Natural killer cell treated with Interleukin-12 subunit alpha and Interleukin-12 subunit beta and Interleukin-15 and Interleukin-18, amount 100 ng/mL, for 72 hours (primary cell): Measurements from ENCODE around the gene MRPS2. TPM values are rescaled to one million over a fixed set of nuclear protein-coding genes. Genes with fewer than 3 reads are reported as not detected.
"Not testable (repeated sequence)": the region's sequence is repeated elsewhere in the genome, so short reads cannot be mapped to it uniquely, and the experiment has no call there.

Experiments used
- ATAC-seq, 2 donors: fragments of 150-1000 bp; cut with Tn5 transposase in 1 of 2; sonication (Bioruptor Pico), chemical (Tn5 transposase) in 1 of 2; 2 replicates each; pipeline ENCODE4 v1.10.0; 2021
- DNase-seq: peaks from one replicate; pipeline ENCODE4 v3.0.0; 2022; ENCODE audit warnings: low spot score
- H3K27ac Mint-ChIP-seq, 2 donors: 1 replicate in 1 of 2; 2 replicates in 1 of 2; pipeline ENCODE4 v1.8.0; 2022; ENCODE audit warnings: mixed read lengths in 2 of 2, mild to moderate bottlenecking in 1 of 2, moderate library complexity in 1 of 2
- H3K27me3 Mint-ChIP-seq, 2 donors: 1 replicate in 1 of 2; 2 replicates in 1 of 2; pipeline ENCODE4 v1.8.0; 2022; ENCODE audit warnings: mixed read lengths in 2 of 2
- H3K36me3 Mint-ChIP-seq: one replicate; pipeline ENCODE4 v1.8.0; 2022; ENCODE audit warnings: mixed read lengths
- H3K4me1 Mint-ChIP-seq, 2 donors: 1 replicate in 1 of 2; 2 replicates in 1 of 2; pipeline ENCODE4 v1.8.0; 2022; ENCODE audit warnings: low read depth in 2 of 2, mixed read lengths in 2 of 2, mild to moderate bottlenecking in 1 of 2
- H3K4me3 Mint-ChIP-seq: one replicate; pipeline ENCODE4 v1.8.0; 2022; ENCODE audit warnings: mixed read lengths
- H3K9me3 Mint-ChIP-seq: 2 replicates; pipeline ENCODE4 v1.8.0; 2022; ENCODE audit warnings: mixed read lengths
- total RNA-seq, 2 donors: library from RNA; stranded (reverse); gene quantifications; one replicate each; pipeline ENCODE4 v1.2.3, GENCODE V29; 2022

Gene MRPS2
- 10 to 100 TPM; 38.2 to 78.3 TPM for total RNA-seq

DNA sequence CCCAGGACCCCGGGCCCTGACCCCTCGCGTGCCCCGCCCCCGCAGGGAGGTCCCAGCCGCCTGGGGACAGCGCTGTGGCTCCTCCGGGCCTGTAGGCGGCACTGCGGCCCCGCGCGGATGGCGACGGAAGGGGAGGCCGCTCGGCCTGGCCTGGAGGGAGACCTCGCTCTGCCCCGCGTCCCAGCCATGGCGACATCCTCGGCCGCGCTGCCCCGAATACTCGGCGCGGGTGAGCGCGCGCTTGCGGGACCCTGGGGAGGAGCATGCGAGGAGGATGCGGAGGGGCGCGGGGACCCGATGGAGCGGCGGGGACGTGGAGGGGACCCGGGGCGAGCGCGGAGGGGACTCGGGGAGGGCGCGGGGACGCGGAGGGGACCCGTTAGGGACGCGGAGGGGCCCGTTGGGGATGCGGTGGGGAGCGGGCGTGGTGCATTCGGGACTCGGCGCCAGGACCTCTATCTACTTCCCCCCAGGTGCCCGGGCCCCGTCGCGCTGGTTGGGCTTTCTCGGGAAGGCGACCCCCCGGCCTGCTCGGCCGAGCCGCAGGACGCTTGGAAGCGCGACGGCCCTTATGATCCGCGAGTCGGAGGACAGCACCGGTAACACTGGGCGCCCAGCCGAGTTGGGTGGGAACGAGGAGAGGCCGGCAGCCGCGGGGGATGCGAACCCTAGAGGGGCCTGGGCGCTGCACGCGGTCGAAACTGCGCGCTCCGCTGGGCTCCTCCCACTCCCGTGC is at the start of gene MRPS2:
Gene MRPS2 (plus strand): TSS at position 158 of the 736 bp plus-strand sequence. CDS start 29 bp downstream, at position 187.
- Mint-ChIP-seq H3K4me3 (peak within 1 kb of the TSS; percentile 84), H3K4me1 (peaks cover 6 to 16% of the 10 kb centered on the region in 2 donors), H3K27me3 (no peaks in the 10 kb centered on the region), H3K36me3 (no peaks in the 10 kb centered on the region), H3K27ac (peak within 1 kb of the TSS; percentile 50 to 68), H3K9me3 (no peaks in the 10 kb centered on the region)
- DNase-seq (peak; percentile 94), ATAC-seq (peak; percentile 97)

- H3K4me1 Mint-ChIP-seq, result no peaks in the 10 kb centered on the region
- H3K9me3 Mint-ChIP-seq, result no peaks in the 10 kb centered on the region
- no peak overlapping the region for H3K4me3 Mint-ChIP-seq
- ATAC-seq (no peak), DNase-seq (no peak)
- H3K36me3 Mint-ChIP-seq, result no peaks in the 10 kb centered on the region
- H3K27me3 Mint-ChIP-seq, result peaks cover 12 to 16% of the 10 kb centered on the region in 2 donors
- no peak overlapping the region for H3K27ac Mint-ChIP-seq
These were observed 49.5 kb upstream of the MRPS2 start for GRCh38 chr9:135450956-135451355.

- not testable (repeated sequence) for H3K27ac Mint-ChIP-seq, H3K4me1 Mint-ChIP-seq, DNase-seq, H3K4me3 Mint-ChIP-seq, H3K9me3 Mint-ChIP-seq, H3K36me3 Mint-ChIP-seq, ATAC-seq
- peaks cover 12 to 21% of the 10 kb centered on the region in 2 donors for H3K27me3 Mint-ChIP-seq
These were observed 48.6 kb upstream of the MRPS2 start for GRCh38 chr9:135451909-135452308.

DNA sequence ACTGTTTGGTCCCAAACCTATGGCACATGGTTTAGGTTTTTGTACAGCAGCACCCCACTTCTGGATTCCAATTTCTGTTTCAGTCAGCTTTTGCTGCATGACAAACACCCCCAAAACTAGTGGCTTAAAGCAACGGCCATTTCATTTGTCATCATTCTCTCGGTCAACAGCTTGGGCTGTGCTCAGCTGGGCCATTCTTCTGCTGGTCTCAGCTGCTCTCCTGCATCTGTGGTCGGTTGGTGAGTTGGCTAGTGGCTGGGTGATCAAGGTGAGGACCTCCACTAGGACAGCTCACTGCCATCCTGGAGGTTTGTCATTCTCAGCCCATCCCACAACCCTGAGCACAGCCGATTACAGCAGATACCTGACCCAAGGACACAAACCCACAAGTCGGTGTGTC is 45.7 kb upstream of the MRPS2 start:
- Mint-ChIP-seq H3K27ac (no peak overlapping the region), H3K9me3 (no peaks in the 10 kb centered on the region), H3K36me3 (no peaks in the 10 kb centered on the region), H3K27me3 (peaks cover 12 to 23% of the 10 kb centered on the region in 2 donors), H3K4me3 (no peak overlapping the region), H3K4me1 (no peaks in the 10 kb centered on the region)
- no peak for DNase-seq
- no peak for ATAC-seq

DNA sequence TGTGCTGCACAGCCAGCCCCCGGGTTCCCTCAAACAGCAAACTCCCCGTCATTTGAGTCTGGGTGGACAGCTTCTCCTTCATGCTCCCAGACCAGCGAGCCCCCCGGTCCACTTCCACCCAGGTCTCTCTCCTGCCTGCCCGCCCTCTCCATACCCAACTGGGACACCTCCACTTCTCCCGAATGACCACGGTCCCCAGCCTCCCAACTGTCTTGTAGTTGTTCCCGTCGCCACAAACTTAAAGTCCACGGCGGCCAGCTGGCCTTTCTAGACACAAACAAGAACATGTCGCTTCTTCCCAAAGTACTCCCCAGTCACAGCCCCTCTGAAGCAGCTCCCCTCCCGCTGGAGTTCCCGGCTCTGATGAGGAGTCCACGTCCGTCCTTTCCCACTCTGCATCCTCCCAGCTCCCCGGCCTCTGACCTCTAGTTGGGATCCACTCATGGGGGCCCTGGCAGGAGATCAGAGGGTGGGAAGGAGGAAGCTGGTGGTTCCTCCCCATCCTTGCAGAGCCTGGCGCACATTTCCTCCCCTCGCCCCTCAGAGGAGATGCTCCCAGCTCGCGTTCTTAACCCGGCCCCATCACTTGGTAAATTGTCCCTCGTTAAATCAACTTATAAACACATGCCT is 45.0 kb upstream of the MRPS2 start:
- ATAC-seq (no peak), DNase-seq (no peak)
- no peak overlapping the region for H3K27ac Mint-ChIP-seq
- H3K4me1 Mint-ChIP-seq, result no peaks in the 10 kb centered on the region
- no peaks in the 10 kb centered on the region for H3K9me3 Mint-ChIP-seq
- H3K4me3 Mint-ChIP-seq, result no peak overlapping the region
- H3K27me3 Mint-ChIP-seq, result peaks cover 14 to 26% of the 10 kb centered on the region in 2 donors
- no peaks in the 10 kb centered on the region for H3K36me3 Mint-ChIP-seq

- H3K36me3 Mint-ChIP-seq, result no peaks in the 10 kb centered on the region
- no peak for DNase-seq
- H3K27me3 Mint-ChIP-seq, result peaks cover 21 to 29% of the 10 kb centered on the region in 2 donors
- no peak overlapping the region for H3K27ac Mint-ChIP-seq
- no peaks in the 10 kb centered on the region for H3K9me3 Mint-ChIP-seq
- H3K4me3 Mint-ChIP-seq, result no peak overlapping the region
- no peak for ATAC-seq
- H3K4me1 Mint-ChIP-seq, result no peaks in the 10 kb centered on the region
These were observed 43.9 kb upstream of the MRPS2 start for GRCh38 chr9:135456436-135457104.

- peaks cover 15 to 27% of the 10 kb centered on the region in 2 donors for H3K27me3 Mint-ChIP-seq
- ATAC-seq, H3K4me1 Mint-ChIP-seq, H3K36me3 Mint-ChIP-seq, H3K4me3 Mint-ChIP-seq, H3K9me3 Mint-ChIP-seq, DNase-seq, H3K27ac Mint-ChIP-seq: not testable (repeated sequence)
These were observed 42.0 kb upstream of the MRPS2 start for GRCh38 chr9:135458478-135458877.

DNA sequence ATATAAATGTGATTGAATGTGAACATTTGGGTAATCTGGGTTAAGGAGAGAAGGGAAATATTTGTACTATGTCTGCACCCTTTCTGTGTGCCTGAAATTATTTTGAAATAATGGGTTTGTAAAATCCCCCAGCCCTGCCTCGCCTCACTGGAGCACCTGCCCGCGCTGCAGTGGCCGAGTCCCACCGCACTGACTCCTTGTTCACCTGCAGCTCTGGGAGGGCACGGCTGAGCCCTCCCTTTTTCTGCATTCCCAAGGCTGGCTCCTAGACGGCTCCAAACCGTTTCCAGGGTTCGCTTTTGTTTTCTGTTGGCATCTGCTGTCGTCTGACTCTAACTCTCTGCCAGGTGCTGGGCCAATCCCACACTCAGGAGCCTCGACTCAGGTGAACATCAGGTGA is 38.5 kb upstream of the MRPS2 start:
- ATAC-seq (no peak), DNase-seq (peak; percentile 44)
- H3K27ac Mint-ChIP-seq, result no peak overlapping the region
- no peaks in the 10 kb centered on the region for H3K4me1 Mint-ChIP-seq
- peaks cover 9 to 14% of the 10 kb centered on the region in 2 donors for H3K27me3 Mint-ChIP-seq
- H3K36me3 Mint-ChIP-seq, result no peaks in the 10 kb centered on the region
- H3K4me3 Mint-ChIP-seq, result no peak overlapping the region
- H3K9me3 Mint-ChIP-seq, result no peaks in the 10 kb centered on the region

- H3K4me3 Mint-ChIP-seq, result no peak overlapping the region
- no peak overlapping the region for H3K27ac Mint-ChIP-seq
- H3K36me3 Mint-ChIP-seq, result no peaks in the 10 kb centered on the region
- H3K4me1 Mint-ChIP-seq, result no peaks in the 10 kb centered on the region
- ATAC-seq (no peak), DNase-seq (no peak)
- H3K9me3 Mint-ChIP-seq, result no peaks in the 10 kb centered on the region
- peaks cover 12 to 17% of the 10 kb centered on the region in 2 donors for H3K27me3 Mint-ChIP-seq
These were observed 37.3 kb upstream of the MRPS2 start for GRCh38 chr9:135463140-135463539.

DNA sequence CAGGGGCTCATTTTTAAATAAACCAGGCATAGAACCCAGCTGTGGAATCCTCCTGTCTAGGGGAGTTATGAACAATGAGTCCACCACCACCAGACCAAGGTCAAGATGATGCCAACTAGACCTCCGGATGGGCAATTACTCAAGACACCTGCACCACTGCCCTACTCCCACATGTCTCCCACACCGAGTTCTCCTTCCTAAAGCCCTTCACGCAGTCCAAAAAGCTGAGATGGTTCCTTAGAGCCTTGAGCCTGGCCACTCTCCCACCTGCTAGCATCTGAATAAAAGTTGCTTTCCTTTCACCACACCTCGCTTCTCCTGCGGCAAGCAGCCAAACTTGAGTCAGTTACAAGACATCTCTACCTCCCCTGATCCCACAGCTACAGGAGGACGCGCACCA is 36.3 kb upstream of the MRPS2 start:
- Mint-ChIP-seq H3K27ac (no peak overlapping the region), H3K36me3 (no peaks in the 10 kb centered on the region), H3K9me3 (no peaks in the 10 kb centered on the region), H3K4me3 (no peak overlapping the region), H3K27me3 (peaks cover 16 to 17% of the 10 kb centered on the region in 2 donors), H3K4me1 (peaks cover 4 to 7% of the 10 kb centered on the region in 2 donors)
- DNase-seq (no peak), ATAC-seq (no peak)

GRCh38 chr9:135468854-135469521 is 31.5 kb upstream of the MRPS2 start:
- Mint-ChIP-seq H3K9me3 (no peaks in the 10 kb centered on the region), H3K27me3 (peaks cover 14 to 19% of the 10 kb centered on the region in 2 donors), H3K4me1 (peaks cover 4 to 13% of the 10 kb centered on the region in 2 donors), H3K4me3 (peak overlapping the region; percentile 70), H3K36me3 (no peaks in the 10 kb centered on the region), H3K27ac (peak overlapping the region; percentile 23 to 46)
- ATAC-seq (peak in 1 of 2 donors; percentile 80), DNase-seq (no peak)

DNA sequence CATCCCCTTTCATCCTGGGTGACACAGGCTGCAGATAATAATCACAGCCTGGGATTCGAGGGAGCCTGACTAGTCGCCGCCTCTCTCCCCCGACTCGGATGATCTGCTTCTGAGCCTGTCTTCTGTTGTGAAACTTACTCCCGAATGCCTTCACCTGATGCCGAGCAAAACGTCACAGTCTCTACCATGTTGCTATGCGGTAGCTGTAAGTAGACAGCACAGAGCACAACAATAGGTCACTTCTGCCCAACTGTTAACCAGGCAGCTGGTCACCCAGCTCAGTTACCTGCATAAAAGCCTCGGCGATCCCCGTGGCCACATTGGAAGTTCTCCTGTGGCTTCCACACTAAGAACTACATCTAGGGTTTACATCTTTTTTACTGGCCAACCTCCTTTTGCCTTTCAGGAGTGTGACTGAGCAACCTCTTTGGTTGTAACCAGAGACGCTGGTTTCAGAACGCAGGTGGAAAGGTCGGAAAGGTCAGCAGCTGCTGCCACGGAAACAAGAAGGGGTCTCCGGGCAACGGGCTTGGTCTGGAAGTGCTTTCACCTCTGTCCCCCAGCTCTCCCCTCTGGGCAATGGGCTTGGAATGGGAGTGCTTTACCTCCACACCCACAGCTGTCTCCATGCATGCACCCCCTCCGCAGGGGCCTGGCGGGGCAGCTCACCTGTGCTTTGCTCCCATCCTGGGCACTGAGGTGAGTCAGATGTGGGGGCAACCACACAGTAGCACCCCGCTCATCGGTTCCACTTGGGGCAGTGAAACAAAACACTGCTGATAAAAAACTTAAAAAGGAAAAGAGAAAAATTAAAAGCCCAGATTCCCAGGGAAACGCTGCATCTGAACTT is 28.5 kb upstream of the MRPS2 start:
- no peaks in the 10 kb centered on the region for H3K9me3 Mint-ChIP-seq
- H3K27ac Mint-ChIP-seq, result no peak overlapping the region
- no peak for ATAC-seq
- peaks cover 14 to 20% of the 10 kb centered on the region in 2 donors for H3K27me3 Mint-ChIP-seq
- peaks cover 7 to 13% of the 10 kb centered on the region in 2 donors for H3K4me1 Mint-ChIP-seq
- no peak for DNase-seq
- no peak overlapping the region for H3K4me3 Mint-ChIP-seq
- H3K36me3 Mint-ChIP-seq, result no peaks in the 10 kb centered on the region

- Mint-ChIP-seq H3K9me3 (no peaks in the 10 kb centered on the region), H3K27me3 (peaks cover 7 to 15% of the 10 kb centered on the region in 2 donors), H3K27ac (no peak overlapping the region), H3K36me3 (no peaks in the 10 kb centered on the region), H3K4me1 (peaks cover 7 to 12% of the 10 kb centered on the region in 2 donors), H3K4me3 (no peak overlapping the region)
- DNase-seq, result no peak
- ATAC-seq, result no peak
These were observed 26.4 kb upstream of the MRPS2 start for GRCh38 chr9:135473972-135474543.
